GM23338 (cell line): ENCODE data around the gene DIP2B. TPM values are rescaled to one million over a fixed set of nuclear protein-coding genes. Genes with fewer than 3 reads are reported as not detected.

Experiments
- ATAC-seq: fragments of 200-7000 bp; cut with Tn5 transposase; 3 replicates; pipeline ENCODE4 v1.9.1; 2020
- DNase-seq: peaks from one replicate; pipeline ENCODE4 v3.0.0-alpha.2; 2015; ENCODE audit warnings: low spot score
- H2AFZ ChIP-seq: fragments of 200-600 bp; sonication (generic); 2 replicates; pipeline ENCODE4 v1.8.0; 2016; ENCODE audit warnings: antibody characterized with exemption, mild to moderate bottlenecking, moderate library complexity
- H3F3A ChIP-seq: fragments of 200-600 bp; sonication (generic); replicated peaks from 2 replicates; pipeline ENCODE4 v1.8.0; 2017; ENCODE audit warnings: antibody characterized with exemption, mixed run types, low read depth
- H3K27ac ChIP-seq: fragments of 200-600 bp; sonication (generic); 2 replicates; pipeline ENCODE4 v1.6.1; 2016; ENCODE audit warnings: low read depth
- H3K27me3 ChIP-seq: fragments of 200-600 bp; sonication (generic); 2 replicates; pipeline ENCODE4 v1.8.0; 2016; ENCODE audit warnings: mild to moderate bottlenecking, mixed run types, moderate library complexity; ENCODE audit not compliant: insufficient read depth
- H3K36me3 ChIP-seq: fragments of 200-600 bp; sonication (generic); 2 replicates; pipeline ENCODE4 v1.8.0; 2016; ENCODE audit warnings: mild to moderate bottlenecking; ENCODE audit not compliant: insufficient read depth
- H3K4me1 ChIP-seq: fragments of 200-600 bp; sonication (generic); 2 replicates; pipeline ENCODE4 v1.8.0; 2016; ENCODE audit warnings: mild to moderate bottlenecking, moderate library complexity; ENCODE audit not compliant: insufficient read depth
- H3K4me2 ChIP-seq: fragments of 200-600 bp; sonication (generic); 2 replicates; pipeline ENCODE4 v1.7.1; 2017; ENCODE audit warnings: mixed run types
- H3K4me3 ChIP-seq: fragments of 200-600 bp; sonication (generic); 2 replicates; pipeline ENCODE4 v1.6.1; 2016; ENCODE audit warnings: mixed run types
- H3K79me2 ChIP-seq: fragments of 200-600 bp; sonication (generic); replicated peaks from 2 replicates; pipeline ENCODE4 v1.8.0; 2017; ENCODE audit warnings: mild to moderate bottlenecking; ENCODE audit not compliant: insufficient read depth
- H3K9me2 ChIP-seq: fragments of 200-600 bp; sonication (generic); 2 replicates; pipeline ENCODE4 v1.8.0; 2017; ENCODE audit not compliant: insufficient read depth
- H4K20me1 ChIP-seq: fragments of 200-600 bp; sonication (generic); replicated peaks from 2 replicates; pipeline ENCODE4 v1.8.0; 2017; ENCODE audit warnings: mild to moderate bottlenecking; ENCODE audit not compliant: insufficient read depth
- H3K27ac Mint-ChIP-seq: 2 replicates; pipeline ENCODE4 v1.8.0; 2020; ENCODE audit warnings: inconsistent platforms, mild to moderate bottlenecking, moderate library complexity, mixed read lengths
- H3K27me3 Mint-ChIP-seq: 3 replicates; pipeline ENCODE4 v1.8.0; 2022; ENCODE audit warnings: low read depth, mild to moderate bottlenecking, moderate library complexity, mixed read lengths, inconsistent platforms; ENCODE audit not compliant: insufficient read depth, poor library complexity
- H3K36me3 Mint-ChIP-seq: 3 replicates; pipeline ENCODE4 v1.8.0; 2021; ENCODE audit warnings: low read depth, mild to moderate bottlenecking, inconsistent platforms, moderate library complexity, mixed read lengths
- H3K4me1 Mint-ChIP-seq: 3 replicates; pipeline ENCODE4 v1.8.0; 2020; ENCODE audit warnings: mild to moderate bottlenecking, inconsistent platforms, mixed read lengths
- H3K4me3 Mint-ChIP-seq: 3 replicates; pipeline ENCODE4 v1.8.0; 2021; ENCODE audit warnings: moderate library complexity, mild to moderate bottlenecking, inconsistent platforms, mixed read lengths
- H3K9me3 Mint-ChIP-seq: 3 replicates; pipeline ENCODE4 v1.8.0; 2020; ENCODE audit warnings: moderate library complexity, mild to moderate bottlenecking, inconsistent platforms, mixed read lengths
- CREB1 ChIP-seq: fragments of 250-450 bp; sonication (Bioruptor Pico); IDR thresholded peaks from 2 replicates; pipeline ENCODE4 v1.5.0; 2020; ENCODE audit warnings: low read depth, mild to moderate bottlenecking, moderate library complexity
- EZH2 ChIP-seq: fragments of 200-600 bp; sonication (generic); IDR thresholded peaks from one replicate; pipeline ENCODE4 v1.8.0; 2017; ENCODE audit warnings: antibody characterized with exemption, mild to moderate bottlenecking, low read depth; ENCODE audit not compliant: unreplicated experiment
- EZH2phosphoT487 ChIP-seq: fragments of 200-600 bp; sonication (generic); IDR thresholded peaks from one replicate; pipeline ENCODE4 v1.8.1; 2018; ENCODE audit warnings: antibody characterized with exemption; ENCODE audit not compliant: unreplicated experiment
- JUNB ChIP-seq: IDR thresholded peaks from one replicate; pipeline ENCODE4 v1.6.1; 2016; ENCODE audit warnings: antibody characterized with exemption; ENCODE audit not compliant: unreplicated experiment
- POLR2AphosphoS5 ChIP-seq: IDR thresholded peaks from 2 replicates; pipeline ENCODE4 v1.6.1; 2016; ENCODE audit warnings: antibody characterized with exemption, low read depth
- ZNF331 ChIP-seq: fragments of 250-450 bp; sonication (Bioruptor Pico); IDR thresholded peaks from 2 replicates; pipeline ENCODE4 v1.5.0; 2020; ENCODE audit warnings: low read depth, mild to moderate bottlenecking, moderate library complexity
- polyA plus RNA-seq: library from polyadenylated mRNA; unstranded; fragments of >200 nt; fragmentation: Nextera tagmentation; extraction: Ambion mirVana; gene quantifications from 2 replicates; pipeline ENCODE4 v1.2.1, GENCODE V29; 2016
- total RNA-seq: library from RNA; depleted of rRNA; stranded (reverse); fragments of >200 nt; shearing (Covaris generic); gene quantifications from 2 replicates; pipeline ENCODE4 v1.2.3, GENCODE V29; 2014
- TF ChIP-seq, protein P1 (sequence below): fragments of 250-450 bp; sonication (Bioruptor Pico); IDR thresholded peaks from 2 replicates; pipeline ENCODE4 v1.5.0; 2020; ENCODE audit warnings: mild to moderate bottlenecking, moderate library complexity

The DIP2B gene
- total and polyA plus RNA-seq, 2 experiments from 2014 or later = 8.0 to 36.4 TPM

DNA sequence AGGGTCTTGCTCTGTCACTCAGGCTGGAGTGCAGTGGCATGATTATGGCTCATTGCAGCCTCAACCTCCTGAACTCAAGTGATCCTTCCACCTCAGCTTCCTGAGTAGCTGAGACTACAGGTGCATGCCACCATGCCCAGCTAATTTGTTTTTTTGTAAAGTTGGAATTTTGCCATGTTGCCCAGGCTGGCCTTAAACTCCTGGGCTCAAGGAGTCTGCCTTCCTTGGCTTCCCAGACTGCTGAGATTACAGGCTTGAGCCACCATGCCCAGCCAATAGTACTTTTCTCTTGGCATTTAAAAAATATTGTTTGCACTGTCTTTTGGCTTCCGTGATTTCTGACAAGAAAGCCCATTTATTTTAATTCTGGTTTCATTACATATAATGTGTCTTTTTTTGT lies 61.3 kb downstream of the DIP2B start:
- Mint-ChIP-seq H3K4me3 (no peak overlapping the region), H3K27ac (no peak overlapping the region), H3K9me3 (no peaks in the 10 kb centered on the region; the same call in 2 of the 3 replicates), H3K36me3 (no peaks in the 10 kb centered on the region), H3K27me3 (no peaks in the 10 kb centered on the region), H3K4me1 (peaks cover 25% of the 10 kb centered on the region)
- Histone ChIP-seq H3K27ac (peak overlapping the region; percentile 35; the same call in 1 of the 2 replicates), H3F3A (no peaks in the 10 kb centered on the region; the same call in 1 of the 2 replicates), H3K4me3 (no peak overlapping the region), H3K9me2 (no peaks in the 10 kb centered on the region), H3K4me2 (no peak overlapping the region), H3K79me2 (peaks cover 79% of the 10 kb centered on the region), H3K27me3 (no peaks in the 10 kb centered on the region), H2AFZ (no peak overlapping the region), H3K4me1 (peaks cover 24% of the 10 kb centered on the region), H4K20me1 (no peaks in the 10 kb centered on the region), H3K36me3 (no peaks in the 10 kb centered on the region)
- no peak for ATAC-seq
- DNase-seq = no peak
- no peak for TF ChIP-seq CREB1 (CRISPR knock-in tag)
- TF ChIP-seq, protein P1, sequence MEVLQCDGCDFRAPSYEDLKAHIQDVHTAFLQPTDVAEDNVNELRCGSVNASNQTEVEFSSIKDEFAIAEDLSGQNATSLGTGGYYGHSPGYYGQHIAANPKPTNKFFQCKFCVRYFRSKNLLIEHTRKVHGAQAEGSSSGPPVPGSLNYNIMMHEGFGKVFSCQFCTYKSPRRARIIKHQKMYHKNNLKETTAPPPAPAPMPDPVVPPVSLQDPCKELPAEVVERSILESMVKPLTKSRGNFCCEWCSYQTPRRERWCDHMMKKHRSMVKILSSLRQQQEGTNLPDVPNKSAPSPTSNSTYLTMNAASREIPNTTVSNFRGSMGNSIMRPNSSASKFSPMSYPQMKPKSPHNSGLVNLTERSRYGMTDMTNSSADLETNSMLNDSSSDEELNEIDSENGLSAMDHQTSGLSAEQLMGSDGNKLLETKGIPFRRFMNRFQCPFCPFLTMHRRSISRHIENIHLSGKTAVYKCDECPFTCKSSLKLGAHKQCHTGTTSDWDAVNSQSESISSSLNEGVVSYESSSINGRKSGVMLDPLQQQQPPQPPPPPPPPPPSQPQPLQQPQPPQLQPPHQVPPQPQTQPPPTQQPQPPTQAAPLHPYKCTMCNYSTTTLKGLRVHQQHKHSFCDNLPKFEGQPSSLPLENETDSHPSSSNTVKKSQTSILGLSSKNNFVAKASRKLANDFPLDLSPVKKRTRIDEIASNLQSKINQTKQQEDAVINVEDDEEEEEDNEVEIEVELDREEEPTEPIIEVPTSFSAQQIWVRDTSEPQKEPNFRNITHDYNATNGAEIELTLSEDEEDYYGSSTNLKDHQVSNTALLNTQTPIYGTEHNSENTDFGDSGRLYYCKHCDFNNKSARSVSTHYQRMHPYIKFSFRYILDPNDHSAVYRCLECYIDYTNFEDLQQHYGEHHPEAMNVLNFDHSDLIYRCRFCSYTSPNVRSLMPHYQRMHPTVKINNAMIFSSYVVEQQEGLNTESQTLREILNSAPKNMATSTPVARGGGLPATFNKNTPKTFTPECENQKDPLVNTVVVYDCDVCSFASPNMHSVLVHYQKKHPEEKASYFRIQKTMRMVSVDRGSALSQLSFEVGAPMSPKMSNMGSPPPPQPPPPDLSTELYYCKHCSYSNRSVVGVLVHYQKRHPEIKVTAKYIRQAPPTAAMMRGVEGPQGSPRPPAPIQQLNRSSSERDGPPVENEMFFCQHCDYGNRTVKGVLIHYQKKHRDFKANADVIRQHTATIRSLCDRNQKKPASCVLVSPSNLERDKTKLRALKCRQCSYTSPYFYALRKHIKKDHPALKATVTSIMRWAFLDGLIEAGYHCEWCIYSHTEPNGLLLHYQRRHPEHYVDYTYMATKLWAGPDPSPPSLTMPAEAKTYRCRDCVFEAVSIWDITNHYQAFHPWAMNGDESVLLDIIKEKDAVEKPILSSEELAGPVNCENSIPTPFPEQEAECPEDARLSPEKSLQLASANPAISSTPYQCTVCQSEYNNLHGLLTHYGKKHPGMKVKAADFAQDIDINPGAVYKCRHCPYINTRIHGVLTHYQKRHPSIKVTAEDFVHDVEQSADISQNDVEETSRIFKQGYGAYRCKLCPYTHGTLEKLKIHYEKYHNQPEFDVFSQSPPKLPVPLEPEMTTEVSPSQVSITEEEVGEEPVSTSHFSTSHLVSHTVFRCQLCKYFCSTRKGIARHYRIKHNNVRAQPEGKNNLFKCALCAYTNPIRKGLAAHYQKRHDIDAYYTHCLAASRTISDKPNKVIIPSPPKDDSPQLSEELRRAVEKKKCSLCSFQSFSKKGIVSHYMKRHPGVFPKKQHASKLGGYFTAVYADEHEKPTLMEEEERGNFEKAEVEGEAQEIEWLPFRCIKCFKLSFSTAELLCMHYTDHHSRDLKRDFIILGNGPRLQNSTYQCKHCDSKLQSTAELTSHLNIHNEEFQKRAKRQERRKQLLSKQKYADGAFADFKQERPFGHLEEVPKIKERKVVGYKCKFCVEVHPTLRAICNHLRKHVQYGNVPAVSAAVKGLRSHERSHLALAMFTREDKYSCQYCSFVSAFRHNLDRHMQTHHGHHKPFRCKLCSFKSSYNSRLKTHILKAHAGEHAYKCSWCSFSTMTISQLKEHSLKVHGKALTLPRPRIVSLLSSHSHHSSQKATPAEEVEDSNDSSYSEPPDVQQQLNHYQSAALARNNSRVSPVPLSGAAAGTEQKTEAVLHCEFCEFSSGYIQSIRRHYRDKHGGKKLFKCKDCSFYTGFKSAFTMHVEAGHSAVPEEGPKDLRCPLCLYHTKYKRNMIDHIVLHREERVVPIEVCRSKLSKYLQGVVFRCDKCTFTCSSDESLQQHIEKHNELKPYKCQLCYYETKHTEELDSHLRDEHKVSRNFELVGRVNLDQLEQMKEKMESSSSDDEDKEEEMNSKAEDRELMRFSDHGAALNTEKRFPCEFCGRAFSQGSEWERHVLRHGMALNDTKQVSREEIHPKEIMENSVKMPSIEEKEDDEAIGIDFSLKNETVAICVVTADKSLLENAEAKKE (CRISPR knock-in tag) = no peak

DNA sequence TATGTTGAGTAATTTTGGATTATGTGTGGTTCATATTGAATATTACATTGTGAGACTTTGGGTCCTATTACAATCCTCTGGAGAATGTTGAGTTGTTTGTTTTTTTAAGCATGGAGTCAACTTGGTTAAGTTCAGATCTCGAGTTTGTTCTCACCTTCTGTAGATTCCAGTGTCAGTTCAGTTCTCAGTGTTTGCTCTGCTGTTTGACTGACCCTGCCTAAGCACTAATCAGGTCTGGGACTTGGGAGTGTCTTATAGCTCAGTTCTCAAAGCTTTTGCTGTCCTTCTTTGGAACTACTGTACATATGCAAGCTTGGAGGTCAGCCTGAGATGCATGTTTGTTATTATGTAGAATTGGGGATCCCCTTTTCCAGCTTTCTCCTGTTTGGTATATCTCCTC lies 63.1 kb downstream of the DIP2B start:
- DNase-seq = no peak
- Histone ChIP-seq H4K20me1 (no peaks in the 10 kb centered on the region), H3K27ac (peak overlapping the region; percentile 12), H3K36me3 (no peaks in the 10 kb centered on the region), H3K4me2 (no peak overlapping the region), H3F3A (no peaks in the 10 kb centered on the region; the same call in 1 of the 2 replicates), H3K27me3 (no peaks in the 10 kb centered on the region), H3K9me2 (no peaks in the 10 kb centered on the region), H3K4me3 (no peak overlapping the region), H2AFZ (no peak overlapping the region), H3K4me1 (peaks cover 36% of the 10 kb centered on the region), H3K79me2 (peaks cover 93% of the 10 kb centered on the region)
- H3K27me3 Mint-ChIP-seq = no peaks in the 10 kb centered on the region
- H3K4me1 Mint-ChIP-seq = peaks cover 32% of the 10 kb centered on the region
- H3K9me3 Mint-ChIP-seq = no peaks in the 10 kb centered on the region; the same call in 2 of the 3 replicates
- no peak for ATAC-seq
- no peak overlapping the region; the same call in 1 of the 2 replicates for H3K27ac Mint-ChIP-seq
- no peak overlapping the region for H3K4me3 Mint-ChIP-seq
- H3K36me3 Mint-ChIP-seq = no peaks in the 10 kb centered on the region
- TF ChIP-seq, protein P1 (CRISPR knock-in tag) = no peak
- TF ChIP-seq ZNF331 (CRISPR knock-in tag) (no peak), POLR2AphosphoS5 (no peak), EZH2 (no peak), JUNB (no peak), EZH2phosphoT487 (no peak)
